ENCODE results near the gene HAGH.

Gene HAGH

GRCh38 chr16:1817716-1818115 lies 8.9 kb downstream of the HAGH start:
- no peak for TF ChIP-seq CTCF (IDR thresholded peaks at IDR 0.05; ENCODE audit: low read depth, low read length, poor library complexity, severe bottlenecking)
- TF ChIP-seq EZH2phosphoT487 (IDR thresholded peaks at IDR 0.05; ENCODE audit: borderline replicate concordance, low read length) = no peak
- no peaks in the 10 kb centered on the region for H3K79me2 ChIP-seq (ENCODE audit: control insufficient read depth, low read length)
- no peaks in the 10 kb centered on the region for H4K20me1 ChIP-seq (ENCODE audit: control insufficient read depth, insufficient read depth, low read depth, low read length)
- H3K9me3 ChIP-seq (ENCODE audit: control insufficient read depth, insufficient read depth, low read length) = no peaks in the 10 kb centered on the region
- no peaks in the 10 kb centered on the region for H3F3A ChIP-seq (ENCODE audit: control insufficient read depth, insufficient read depth)
- H3K4me2 ChIP-seq (ENCODE audit: low read length) = no peak overlapping the region
- no peaks in the 10 kb centered on the region for H3K4me1 ChIP-seq (ENCODE audit: control insufficient read depth, low read length)
- H3K27ac ChIP-seq (ENCODE audit: low read depth, low read length) = no peak overlapping the region
- no peaks in the 10 kb centered on the region for H3K9me2 ChIP-seq (replicated peaks; ENCODE audit: control insufficient read depth, low read length)
- H3K4me3 ChIP-seq (ENCODE audit: low read length) = no peak overlapping the region
- no peaks in the 10 kb centered on the region for H3K27me3 ChIP-seq (ENCODE audit: control insufficient read depth, low read length)
- H3K36me3 ChIP-seq (ENCODE audit: control insufficient read depth, low read length) = no peaks in the 10 kb centered on the region

- Histone ChIP-seq H3F3A (ENCODE audit: control insufficient read depth, insufficient read depth) (no peaks in the 10 kb centered on the region), H3K4me1 (ENCODE audit: control insufficient read depth, low read length) (no peaks in the 10 kb centered on the region), H3K27me3 (ENCODE audit: control insufficient read depth, low read length) (no peaks in the 10 kb centered on the region), H3K36me3 (ENCODE audit: control insufficient read depth, low read length) (no peaks in the 10 kb centered on the region), H3K79me2 (ENCODE audit: control insufficient read depth, low read length) (no peaks in the 10 kb centered on the region), H3K4me3 (ENCODE audit: low read length) (no peak overlapping the region), H3K9me3 (ENCODE audit: control insufficient read depth, insufficient read depth, low read length) (no peaks in the 10 kb centered on the region), H3K4me2 (ENCODE audit: low read length) (no peak overlapping the region), H3K9me2 (replicated peaks; ENCODE audit: control insufficient read depth, low read length) (no peaks in the 10 kb centered on the region), H4K20me1 (ENCODE audit: control insufficient read depth, insufficient read depth, low read depth, low read length) (no peaks in the 10 kb centered on the region), H3K27ac (ENCODE audit: low read depth, low read length) (no peak overlapping the region)
- TF ChIP-seq EZH2phosphoT487 (IDR thresholded peaks at IDR 0.05; ENCODE audit: borderline replicate concordance, low read length) (no peak), CTCF (IDR thresholded peaks at IDR 0.05; ENCODE audit: low read depth, low read length, poor library complexity, severe bottlenecking) (no peak)
Measured at GRCh38 chr16:1817276-1817589, 9.4 kb downstream of the HAGH start.

GRCh38 chr16:1816396-1817275 lies 10.0 kb downstream of the HAGH start:
- TF ChIP-seq EZH2phosphoT487 (IDR thresholded peaks at IDR 0.05; ENCODE audit: borderline replicate concordance, low read length) = no peak
- no peak for TF ChIP-seq CTCF (IDR thresholded peaks at IDR 0.05; ENCODE audit: low read depth, low read length, poor library complexity, severe bottlenecking)
- H3K9me3 ChIP-seq (ENCODE audit: control insufficient read depth, insufficient read depth, low read length) = no peaks in the 10 kb centered on the region
- H3K9me2 ChIP-seq (replicated peaks; ENCODE audit: control insufficient read depth, low read length) = no peaks in the 10 kb centered on the region
- no peaks in the 10 kb centered on the region for H4K20me1 ChIP-seq (ENCODE audit: control insufficient read depth, insufficient read depth, low read depth, low read length)
- H3K36me3 ChIP-seq (ENCODE audit: control insufficient read depth, low read length) = no peaks in the 10 kb centered on the region
- no peak overlapping the region for H3K27ac ChIP-seq (ENCODE audit: low read depth, low read length)
- no peaks in the 10 kb centered on the region for H3K4me1 ChIP-seq (ENCODE audit: control insufficient read depth, low read length)
- no peak overlapping the region for H3K4me2 ChIP-seq (ENCODE audit: low read length)
- no peaks in the 10 kb centered on the region for H3K27me3 ChIP-seq (ENCODE audit: control insufficient read depth, low read length)
- H3F3A ChIP-seq (ENCODE audit: control insufficient read depth, insufficient read depth) = no peaks in the 10 kb centered on the region
- H3K79me2 ChIP-seq (ENCODE audit: control insufficient read depth, low read length) = no peaks in the 10 kb centered on the region
- no peak overlapping the region for H3K4me3 ChIP-seq (ENCODE audit: low read length)

Data from DOHH2 (cell line).